HK-2 (cell line): ENCODE measurements around the gene TERB1.

Experiments used
- DNase-seq: peaks from one replicate; pipeline ENCODE4 v3.0.0-alpha.2; 2018; ENCODE audit not compliant: unreplicated experiment

TERB1 gene

DNA sequence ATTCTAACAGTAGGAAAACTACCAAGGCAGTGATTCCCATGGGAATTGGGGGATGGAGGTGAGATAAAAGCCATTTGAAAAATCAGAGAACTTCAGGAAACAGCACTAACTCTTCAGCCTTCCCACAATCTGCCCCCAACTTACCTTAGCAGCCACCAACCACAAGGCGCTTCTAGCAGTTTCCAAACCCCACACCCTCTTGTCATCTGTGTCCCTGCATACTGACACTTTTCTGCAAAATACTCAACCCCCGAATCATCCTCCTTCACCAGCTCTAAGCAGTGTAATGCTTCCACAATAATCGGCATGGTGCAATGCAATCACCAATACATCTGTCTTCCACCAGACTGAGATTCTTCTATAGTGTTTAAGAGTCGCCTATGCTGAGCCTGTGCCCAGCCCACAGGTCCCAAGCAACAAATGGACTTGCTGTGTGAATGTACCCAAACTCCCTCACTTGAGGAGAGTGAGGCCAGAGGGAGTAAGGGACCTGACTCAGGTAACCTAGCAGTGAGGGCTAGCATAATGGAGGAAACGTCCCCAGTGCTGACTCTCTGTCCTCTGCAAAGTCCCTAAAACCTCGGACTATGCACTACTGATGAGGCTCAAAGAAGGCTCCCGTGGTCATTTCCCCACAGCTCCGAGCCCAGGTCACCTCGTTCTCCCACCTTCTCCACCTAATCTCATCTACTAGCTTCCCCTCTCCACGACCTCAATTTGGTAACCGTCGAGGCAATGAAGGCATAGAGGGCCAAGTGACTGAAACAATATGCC, 50.9 kb downstream of the TERB1 start:
- peak; percentile 14 for DNase-seq

DNA sequence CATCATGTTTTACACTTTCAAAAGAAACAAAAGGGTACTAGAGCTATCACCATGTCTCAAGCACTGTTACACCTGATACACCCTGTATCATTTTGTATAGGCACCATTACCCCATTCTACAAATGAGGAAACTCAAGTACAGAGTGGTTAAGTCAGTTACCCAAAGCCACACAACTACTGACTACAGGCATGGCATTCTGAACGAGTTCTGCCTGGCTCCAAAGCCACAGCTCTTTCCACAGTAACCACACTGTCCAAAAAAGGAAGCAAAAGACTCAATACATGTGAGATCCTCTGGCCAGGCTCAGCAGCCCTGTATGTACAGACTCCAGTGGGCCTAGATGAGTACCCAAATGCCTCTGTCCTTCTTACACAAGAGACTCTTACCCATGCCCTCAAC, 54.7 kb downstream of the TERB1 start:
- no peak for DNase-seq

DNA sequence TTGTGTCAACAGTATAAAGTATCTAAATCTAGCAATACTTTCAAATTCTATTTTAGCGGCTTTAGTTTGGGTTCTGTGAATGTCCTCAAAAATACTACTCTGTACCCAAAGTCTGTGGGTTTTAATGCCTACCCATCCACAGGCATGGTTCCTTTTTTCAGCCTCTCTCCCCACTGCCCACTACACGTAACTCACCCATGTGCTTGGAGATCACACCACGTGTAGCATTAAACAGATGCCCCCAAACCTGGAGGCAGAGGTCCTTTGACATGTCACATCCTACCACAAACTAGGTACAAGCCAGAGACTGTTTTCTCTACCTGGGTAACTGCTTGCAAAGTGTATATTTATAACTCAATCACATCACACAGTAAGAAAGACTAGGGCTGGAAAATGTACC, 55.3 kb downstream of the TERB1 start:
- DNase-seq, result no peak

- DNase-seq, result no peak
Observed at GRCh38 chr16:66741950-66742808, 59.2 kb downstream of the TERB1 start.

DNA sequence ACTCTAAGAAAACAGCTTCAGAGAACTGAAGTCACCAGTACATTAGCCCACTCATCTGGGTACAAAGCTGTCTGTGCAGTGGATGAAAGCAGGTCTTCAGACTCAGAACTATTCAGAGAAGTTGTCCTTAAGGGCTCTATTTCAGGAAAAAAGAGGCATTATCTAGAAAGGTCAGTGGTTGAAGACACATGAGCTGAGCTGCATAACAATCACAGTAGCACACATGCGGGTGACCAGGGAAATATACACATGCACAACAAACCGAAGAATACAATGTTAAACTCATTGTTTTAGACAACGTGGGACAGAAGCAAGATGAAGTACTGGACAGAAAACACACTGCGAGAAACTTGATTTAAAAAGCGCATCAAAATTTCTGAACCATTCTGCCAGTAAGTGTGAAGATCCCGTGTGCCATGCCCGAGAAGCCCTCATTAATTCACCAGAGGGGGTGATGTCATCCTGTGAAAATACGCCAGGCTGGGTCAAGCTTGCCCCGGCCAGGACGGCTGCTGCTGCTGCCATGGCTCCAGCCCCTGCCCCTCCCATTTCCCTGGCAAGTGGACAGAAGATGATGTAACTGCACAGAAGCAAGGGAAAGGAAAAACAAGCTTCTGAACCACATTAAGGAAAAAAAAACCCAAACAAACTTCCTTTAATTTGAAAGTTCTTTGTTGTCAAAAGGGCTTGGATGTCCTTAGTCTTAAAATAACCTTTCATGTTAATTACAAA, 60.0 kb downstream of the TERB1 start:
- DNase-seq, result peak; percentile 70

DNA sequence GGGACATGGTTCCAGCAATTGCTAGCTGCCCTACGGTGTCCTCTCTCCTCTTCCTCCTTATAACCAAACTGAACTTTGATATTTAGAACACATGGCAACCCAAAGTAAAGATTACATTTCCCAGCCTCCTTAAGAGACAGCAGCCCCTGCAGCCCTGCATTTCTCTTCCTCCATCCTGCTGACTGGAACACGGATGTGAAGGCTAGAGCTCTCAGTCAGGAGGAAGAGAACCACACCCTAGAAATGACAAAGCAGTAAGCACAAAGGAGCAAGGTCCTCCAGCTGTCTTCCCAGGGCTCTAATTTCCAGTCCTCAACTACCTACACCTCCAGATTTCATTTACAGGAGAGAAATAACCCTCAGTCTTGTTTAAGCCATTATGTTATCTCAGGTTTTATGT, 60.9 kb downstream of the TERB1 start:
- DNase-seq, result no peak

DNA sequence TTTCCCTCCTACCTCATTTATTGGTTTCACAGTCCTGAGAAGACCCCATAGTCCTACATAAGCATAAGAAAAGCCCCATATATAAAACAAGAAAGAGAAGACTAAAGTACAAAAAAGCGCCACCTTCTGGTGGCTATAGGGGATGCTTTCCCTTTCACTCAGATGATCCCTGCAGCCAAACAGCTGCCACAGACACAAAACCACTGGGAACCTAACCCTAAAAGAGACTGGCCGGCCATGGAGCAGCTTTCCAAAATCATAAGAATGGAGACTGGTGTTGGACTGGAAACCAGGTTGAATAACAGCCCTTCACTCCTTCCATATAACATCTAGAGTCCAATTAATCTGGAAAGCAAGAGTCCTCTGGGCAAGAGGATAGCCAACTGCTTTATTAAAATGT, 61.4 kb downstream of the TERB1 start:
- peak; percentile 19 for DNase-seq

DNA sequence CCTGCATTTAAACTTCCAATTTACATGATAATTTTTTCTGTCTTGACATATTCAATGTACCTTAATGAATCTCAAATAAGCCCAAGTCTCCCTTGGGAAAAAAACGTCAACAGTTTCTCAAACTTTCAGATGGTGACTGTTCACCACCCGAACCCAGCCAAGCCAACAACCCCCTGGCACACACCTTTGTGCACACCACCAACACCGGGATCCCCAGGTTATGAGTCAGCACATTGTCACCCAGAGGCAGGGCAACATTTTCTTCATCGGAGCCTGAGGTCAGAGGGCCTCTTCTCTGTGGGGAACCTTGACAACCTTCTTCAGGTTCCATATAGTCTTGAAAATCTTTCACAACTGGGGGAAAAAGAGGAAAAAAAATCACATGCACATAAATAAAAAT, 65.5 kb downstream of the TERB1 start:
- no peak for DNase-seq

GRCh38 chr16:66731101-66731500, 70.3 kb downstream of the TERB1 start:
- DNase-seq, result no peak

DNA sequence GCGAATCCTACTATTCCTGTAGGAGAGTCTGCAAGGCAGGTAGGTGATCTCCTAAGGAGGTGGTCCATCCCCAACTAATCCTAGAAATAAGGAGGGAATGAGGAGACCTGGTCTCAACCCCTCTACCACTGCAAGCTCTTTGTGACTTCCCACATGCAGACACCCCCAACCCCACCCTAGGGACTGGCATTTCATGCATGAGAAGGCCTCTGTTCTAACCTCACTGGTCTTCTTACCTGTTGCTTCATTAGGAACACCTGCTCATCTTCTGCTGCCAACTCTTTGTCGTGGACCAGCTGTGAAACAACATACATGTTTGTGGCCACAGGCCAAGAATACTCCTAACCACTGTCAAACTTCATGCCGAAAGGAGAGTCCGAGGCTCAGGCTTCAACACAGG, 72.6 kb downstream of the TERB1 start:
- no peak for DNase-seq

GRCh38 chr16:66728117-66728787, 73.1 kb downstream of the TERB1 start:
- no peak for DNase-seq

DNA sequence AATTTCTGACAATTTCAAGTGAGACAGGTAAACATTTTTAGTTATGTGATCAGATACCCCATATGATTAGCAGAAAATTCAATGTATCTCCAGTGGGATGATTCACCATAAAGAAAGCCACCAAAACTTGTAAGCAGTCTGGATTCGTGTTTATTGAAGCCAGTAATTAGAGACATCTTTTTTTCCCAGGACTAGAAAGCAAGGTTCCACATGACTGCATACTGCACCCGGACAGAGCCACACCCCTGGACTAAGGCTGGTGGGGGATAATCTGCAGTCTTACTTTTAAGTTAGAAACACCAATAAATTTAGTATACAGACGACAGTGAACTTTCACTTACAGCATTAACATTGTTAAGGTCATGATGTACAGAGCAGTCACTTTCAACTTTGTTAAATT, 80.6 kb downstream of the TERB1 start:
- DNase-seq, result no peak

DNA sequence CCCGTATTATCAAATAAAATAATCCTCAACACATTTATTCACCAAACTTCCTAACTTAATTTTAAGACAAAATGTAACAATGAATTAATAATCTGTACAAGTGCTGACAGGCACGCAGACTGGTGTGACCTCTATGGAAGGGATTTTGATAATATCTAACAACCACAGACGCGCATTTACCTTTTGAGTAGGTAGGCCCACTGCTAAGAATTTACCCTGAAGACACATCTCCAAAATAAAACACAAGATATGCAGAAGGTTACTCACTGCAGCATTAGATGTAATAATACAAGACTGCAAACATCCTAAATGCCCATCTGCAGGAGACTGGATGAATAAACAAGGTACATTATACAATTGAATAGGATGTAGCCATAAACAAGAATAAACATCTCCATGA, 82.1 kb downstream of the TERB1 start:
- DNase-seq, result no peak

GRCh38 chr16:66717776-66718175, 83.6 kb downstream of the TERB1 start:
- no peak for DNase-seq

GRCh38 chr16:66717112-66717675, 84.2 kb downstream of the TERB1 start:
- peak; percentile 23 for DNase-seq

GRCh38 chr16:66714654-66715307, 86.6 kb downstream of the TERB1 start:
- no peak for DNase-seq

DNA sequence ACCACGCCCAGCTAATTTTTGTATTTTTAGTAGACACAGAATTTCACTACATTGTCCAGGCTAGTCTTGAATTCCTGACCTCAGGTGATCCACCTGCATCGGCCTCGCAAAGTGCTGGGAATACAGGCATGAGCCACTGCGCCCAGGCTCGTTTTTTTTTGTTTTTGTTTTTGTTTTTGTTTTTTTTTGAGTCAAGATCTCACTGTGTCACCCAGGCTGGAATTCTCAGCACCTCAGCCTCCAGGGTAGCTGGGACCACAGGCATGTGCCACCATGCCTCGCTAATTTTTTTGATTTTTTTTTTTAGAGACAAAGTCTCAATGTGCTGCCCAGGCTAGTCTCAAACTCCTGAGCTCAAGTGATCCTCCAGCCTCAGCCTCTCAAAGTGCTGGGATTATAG, 87.3 kb downstream of the TERB1 start:
- no peak for DNase-seq

- DNase-seq, result no peak
Observed at GRCh38 chr16:66713076-66713475, 88.3 kb downstream of the TERB1 start.

GRCh38 chr16:66712512-66712911, 88.9 kb downstream of the TERB1 start:
- DNase-seq, result no peak

- DNase-seq, result no peak
Observed at GRCh38 chr16:66711581-66711980, 89.8 kb downstream of the TERB1 start.

- DNase-seq, result peak; percentile 73
Observed at GRCh38 chr16:66706506-66706880, 94.9 kb downstream of the TERB1 start.
